ENCODE measurements around the gene TSPAN31.

Gene TSPAN31

DNA sequence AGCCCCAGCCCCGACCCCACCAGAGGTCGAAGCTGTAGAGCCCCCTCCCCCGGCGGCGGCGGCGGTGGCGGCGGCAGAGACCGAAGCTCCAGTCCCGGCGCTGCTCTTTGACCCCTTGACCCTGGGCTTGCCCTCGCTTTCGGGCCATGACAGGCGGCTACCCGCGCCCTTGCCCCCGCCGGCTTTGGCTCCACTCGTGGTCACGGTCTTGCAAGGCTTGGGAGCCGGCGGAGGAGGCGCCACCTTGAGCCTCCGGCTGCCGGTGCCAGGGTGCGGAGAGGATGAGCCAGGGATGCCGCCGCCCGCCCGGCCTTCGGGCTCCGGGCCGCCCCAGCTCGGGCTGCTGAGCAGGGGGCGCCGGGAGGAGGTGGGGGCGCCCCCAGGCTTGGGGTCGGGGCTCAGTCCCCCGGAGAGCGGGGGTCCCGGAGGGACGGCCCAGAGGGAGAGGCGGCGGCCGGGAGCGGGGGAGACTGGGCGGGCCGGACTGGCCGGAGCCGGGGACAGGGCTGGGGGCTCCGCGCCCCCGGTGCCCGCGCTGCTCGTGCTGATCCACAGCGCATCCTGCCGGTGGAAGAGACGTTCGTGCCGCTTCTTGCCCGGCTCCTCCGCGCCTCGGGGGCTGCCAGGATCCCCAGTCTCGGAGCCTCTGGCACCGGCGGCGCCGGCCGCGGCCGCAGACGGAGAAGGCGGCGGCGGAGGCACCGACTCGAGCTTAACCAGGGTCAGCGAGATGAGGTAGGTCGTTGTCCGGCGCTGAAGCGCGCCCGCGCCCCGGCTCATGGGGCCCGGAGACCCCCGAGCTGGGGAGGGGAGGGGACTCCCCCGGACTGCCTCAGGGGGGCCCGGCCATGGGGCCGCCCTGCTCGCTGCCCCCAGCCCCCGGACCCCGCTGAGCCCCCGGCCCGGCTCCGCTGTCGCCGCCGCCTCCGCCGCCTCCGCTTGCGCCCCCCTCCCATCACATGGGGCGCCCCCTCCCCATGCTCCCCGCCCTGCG, 7.1 kb upstream of the TSPAN31 start:
- Histone ChIP-seq H3K4me1 (ENCODE audit: control insufficient read depth, insufficient read depth, low read length) (peaks cover 6% of the 10 kb centered on the region; the same call in 1 of the 2 replicates), H3K36me3 (ENCODE audit: control insufficient read depth in 2 of 2, insufficient read depth in 1 of 2, low read length in 2 of 2) (no peaks in the 10 kb centered on the region), H3K27ac (ENCODE audit: extremely low read depth, low read depth, low read length) (no peak overlapping the region; the same call in 1 of the 2 replicates), H3K4me3 (ENCODE audit: low read depth, low read length) (peak overlapping the region; percentile 37), H3K9me3 (ENCODE audit: control insufficient read depth, insufficient read depth, low read depth, low read length) (no peaks in the 10 kb centered on the region)
- ChIA-PET POLR2A (interaction anchor here (1.2 kb wide), 1 partner anchor 12 kb away, joined by 6 read pairs; no protein-coding TSS in a partner anchor), CTCF (interaction anchor here (1.1 to 4.8 kb wide), 3 partner anchors 13 to 154 kb away, joined by 3 to 55 read pairs (median 35); no protein-coding TSS in a partner anchor)
- TF ChIP-seq ZNF398 (tag by site-specific recombination; IDR thresholded peaks at IDR 0.05) (0 out of 2 replicates have a peak, but pooled peaks have one; percentile 6), GLIS2 (tag by site-specific recombination; IDR thresholded peaks at IDR 0.05) (peak; percentile 13; the same call in 1 of the 2 replicates), ZBTB26 (tag by site-specific recombination; optimal IDR thresholded peaks at IDR 0.05) (peak; percentile 65), ZBTB7A (tag by site-specific recombination; IDR thresholded peaks at IDR 0.05; ENCODE audit: low read depth) (peak; percentile 62; the same call in 1 of the 2 replicates), ZNF146 (tag by site-specific recombination; IDR thresholded peaks at IDR 0.05) (no peak), ZNF121 (tag by site-specific recombination; IDR thresholded peaks at IDR 0.05) (no peak), ZNF248 (tag by site-specific recombination; IDR thresholded peaks at IDR 0.05) (no peak), ZNF560 (tag by site-specific recombination; IDR thresholded peaks at IDR 0.05; ENCODE audit: borderline replicate concordance) (peak; percentile 89), KLF8 (tag by site-specific recombination; IDR thresholded peaks at IDR 0.05) (no peak), BCL11B (tag by site-specific recombination; IDR thresholded peaks at IDR 0.05; ENCODE audit: low read depth) (peak; percentile 68; the same call in 1 of the 2 replicates), ZBTB8A (tag by site-specific recombination; IDR thresholded peaks at IDR 0.05) (peak; percentile 75; the same call in 1 of the 2 replicates), BCL11A (tag by site-specific recombination; IDR thresholded peaks at IDR 0.05; ENCODE audit: low read depth) (peak; percentile 59; the same call in 1 of the 2 replicates), ZNF394 (tag by site-specific recombination; IDR thresholded peaks at IDR 0.05; ENCODE audit: borderline replicate concordance) (no peak), PATZ1 (tag by site-specific recombination; IDR thresholded peaks at IDR 0.05) (peak; percentile 7), ZFHX2 (tag by site-specific recombination; conservative IDR thresholded peaks at IDR 0.05) (0 out of 2 replicates have a peak, but pooled peaks have one; percentile 6), ZNF768 (tag by site-specific recombination; IDR thresholded peaks at IDR 0.05) (no peak)
- TF ChIP-seq, protein P1, sequence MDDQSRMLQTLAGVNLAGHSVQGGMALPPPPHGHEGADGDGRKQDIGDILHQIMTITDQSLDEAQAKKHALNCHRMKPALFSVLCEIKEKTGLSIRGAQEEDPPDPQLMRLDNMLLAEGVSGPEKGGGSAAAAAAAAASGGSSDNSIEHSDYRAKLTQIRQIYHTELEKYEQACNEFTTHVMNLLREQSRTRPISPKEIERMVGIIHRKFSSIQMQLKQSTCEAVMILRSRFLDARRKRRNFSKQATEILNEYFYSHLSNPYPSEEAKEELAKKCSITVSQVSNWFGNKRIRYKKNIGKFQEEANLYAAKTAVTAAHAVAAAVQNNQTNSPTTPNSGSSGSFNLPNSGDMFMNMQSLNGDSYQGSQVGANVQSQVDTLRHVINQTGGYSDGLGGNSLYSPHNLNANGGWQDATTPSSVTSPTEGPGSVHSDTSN (CRISPR knock-in tag; IDR thresholded peaks at IDR 0.05) = 0 out of 2 replicates have a peak, but pooled peaks have one; percentile 9
- TF ChIP-seq, protein P2, sequence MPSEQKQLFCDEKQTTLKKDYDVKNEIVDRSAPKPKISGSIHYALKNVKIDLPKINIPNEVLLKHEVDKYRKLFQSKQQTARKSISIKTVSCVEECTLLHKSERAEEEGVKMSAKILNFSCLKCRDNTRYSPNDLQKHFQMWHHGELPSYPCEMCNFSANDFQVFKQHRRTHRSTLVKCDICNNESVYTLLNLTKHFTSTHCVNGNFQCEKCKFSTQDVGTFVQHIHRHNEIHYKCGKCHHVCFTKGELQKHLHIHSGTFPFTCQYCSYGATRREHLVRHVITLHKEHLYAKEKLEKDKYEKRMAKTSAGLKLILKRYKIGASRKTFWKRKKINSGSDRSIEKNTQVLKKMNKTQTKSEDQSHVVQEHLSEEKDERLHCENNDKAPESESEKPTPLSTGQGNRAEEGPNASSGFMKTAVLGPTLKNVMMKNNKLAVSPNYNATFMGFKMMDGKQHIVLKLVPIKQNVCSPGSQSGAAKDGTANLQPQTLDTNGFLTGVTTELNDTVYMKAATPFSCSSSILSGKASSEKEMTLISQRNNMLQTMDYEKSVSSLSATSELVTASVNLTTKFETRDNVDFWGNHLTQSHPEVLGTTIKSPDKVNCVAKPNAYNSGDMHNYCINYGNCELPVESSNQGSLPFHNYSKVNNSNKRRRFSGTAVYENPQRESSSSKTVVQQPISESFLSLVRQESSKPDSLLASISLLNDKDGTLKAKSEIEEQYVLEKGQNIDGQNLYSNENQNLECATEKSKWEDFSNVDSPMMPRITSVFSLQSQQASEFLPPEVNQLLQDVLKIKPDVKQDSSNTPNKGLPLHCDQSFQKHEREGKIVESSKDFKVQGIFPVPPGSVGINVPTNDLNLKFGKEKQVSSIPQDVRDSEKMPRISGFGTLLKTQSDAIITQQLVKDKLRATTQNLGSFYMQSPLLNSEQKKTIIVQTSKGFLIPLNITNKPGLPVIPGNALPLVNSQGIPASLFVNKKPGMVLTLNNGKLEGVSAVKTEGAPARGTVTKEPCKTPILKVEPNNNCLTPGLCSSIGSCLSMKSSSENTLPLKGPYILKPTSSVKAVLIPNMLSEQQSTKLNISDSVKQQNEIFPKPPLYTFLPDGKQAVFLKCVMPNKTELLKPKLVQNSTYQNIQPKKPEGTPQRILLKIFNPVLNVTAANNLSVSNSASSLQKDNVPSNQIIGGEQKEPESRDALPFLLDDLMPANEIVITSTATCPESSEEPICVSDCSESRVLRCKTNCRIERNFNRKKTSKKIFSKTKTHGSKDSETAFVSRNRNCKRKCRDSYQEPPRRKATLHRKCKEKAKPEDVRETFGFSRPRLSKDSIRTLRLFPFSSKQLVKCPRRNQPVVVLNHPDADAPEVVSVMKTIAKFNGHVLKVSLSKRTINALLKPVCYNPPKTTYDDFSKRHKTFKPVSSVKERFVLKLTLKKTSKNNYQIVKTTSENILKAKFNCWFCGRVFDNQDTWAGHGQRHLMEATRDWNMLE (tag by site-specific recombination; conservative IDR thresholded peaks at IDR 0.05; ENCODE audit: low read depth) = no peak
